ENCODE data around the gene DNAJB8. TPM values are rescaled to one million over a fixed set of nuclear protein-coding genes. Genes with fewer than 3 reads are reported as not detected.

DNAJB8 gene
- polyA plus RNA-seq, 1 experiment: not detected

DNA sequence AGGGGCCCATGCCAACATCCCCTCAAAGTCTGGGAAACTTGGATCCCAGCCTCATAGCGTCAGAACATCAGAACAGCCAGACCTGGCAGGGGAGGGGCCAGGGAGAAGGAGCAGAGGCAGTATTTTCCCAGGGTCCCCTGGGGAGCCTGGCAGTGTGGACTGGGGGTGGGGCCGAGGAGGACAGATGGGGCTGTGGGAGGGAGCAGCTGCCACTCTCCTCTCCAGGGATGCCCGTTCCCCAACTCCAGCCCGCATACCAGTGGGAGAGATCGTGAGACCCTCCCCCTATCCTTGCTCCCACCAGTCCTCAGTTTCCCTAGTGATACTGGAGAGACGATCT is 6.5 kb upstream of the DNAJB8 start:
- Histone ChIP-seq H3K27me3 (ENCODE audit: control insufficient read depth, insufficient read depth, low read length) (peaks cover 53% of the 10 kb centered on the region), H3K4me3 (ENCODE audit: low read depth, low read length) (no peak overlapping the region), H3K9me3 (ENCODE audit: control insufficient read depth, insufficient read depth, low read length) (peaks cover 4% of the 10 kb centered on the region; the same call in 1 of the 2 replicates), H3K27ac (ENCODE audit: low read depth, low read length) (no peak overlapping the region)
- ChIA-PET POLR2A (no interaction called here), CTCF (no interaction called here)
- TF ChIP-seq, protein P1, sequence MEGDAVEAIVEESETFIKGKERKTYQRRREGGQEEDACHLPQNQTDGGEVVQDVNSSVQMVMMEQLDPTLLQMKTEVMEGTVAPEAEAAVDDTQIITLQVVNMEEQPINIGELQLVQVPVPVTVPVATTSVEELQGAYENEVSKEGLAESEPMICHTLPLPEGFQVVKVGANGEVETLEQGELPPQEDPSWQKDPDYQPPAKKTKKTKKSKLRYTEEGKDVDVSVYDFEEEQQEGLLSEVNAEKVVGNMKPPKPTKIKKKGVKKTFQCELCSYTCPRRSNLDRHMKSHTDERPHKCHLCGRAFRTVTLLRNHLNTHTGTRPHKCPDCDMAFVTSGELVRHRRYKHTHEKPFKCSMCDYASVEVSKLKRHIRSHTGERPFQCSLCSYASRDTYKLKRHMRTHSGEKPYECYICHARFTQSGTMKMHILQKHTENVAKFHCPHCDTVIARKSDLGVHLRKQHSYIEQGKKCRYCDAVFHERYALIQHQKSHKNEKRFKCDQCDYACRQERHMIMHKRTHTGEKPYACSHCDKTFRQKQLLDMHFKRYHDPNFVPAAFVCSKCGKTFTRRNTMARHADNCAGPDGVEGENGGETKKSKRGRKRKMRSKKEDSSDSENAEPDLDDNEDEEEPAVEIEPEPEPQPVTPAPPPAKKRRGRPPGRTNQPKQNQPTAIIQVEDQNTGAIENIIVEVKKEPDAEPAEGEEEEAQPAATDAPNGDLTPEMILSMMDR (IDR thresholded peaks at IDR 0.05; ENCODE audit: low read depth, low read length): no peak
- DNase-seq (ENCODE audit: low read depth, low spot score): no peak

DNA sequence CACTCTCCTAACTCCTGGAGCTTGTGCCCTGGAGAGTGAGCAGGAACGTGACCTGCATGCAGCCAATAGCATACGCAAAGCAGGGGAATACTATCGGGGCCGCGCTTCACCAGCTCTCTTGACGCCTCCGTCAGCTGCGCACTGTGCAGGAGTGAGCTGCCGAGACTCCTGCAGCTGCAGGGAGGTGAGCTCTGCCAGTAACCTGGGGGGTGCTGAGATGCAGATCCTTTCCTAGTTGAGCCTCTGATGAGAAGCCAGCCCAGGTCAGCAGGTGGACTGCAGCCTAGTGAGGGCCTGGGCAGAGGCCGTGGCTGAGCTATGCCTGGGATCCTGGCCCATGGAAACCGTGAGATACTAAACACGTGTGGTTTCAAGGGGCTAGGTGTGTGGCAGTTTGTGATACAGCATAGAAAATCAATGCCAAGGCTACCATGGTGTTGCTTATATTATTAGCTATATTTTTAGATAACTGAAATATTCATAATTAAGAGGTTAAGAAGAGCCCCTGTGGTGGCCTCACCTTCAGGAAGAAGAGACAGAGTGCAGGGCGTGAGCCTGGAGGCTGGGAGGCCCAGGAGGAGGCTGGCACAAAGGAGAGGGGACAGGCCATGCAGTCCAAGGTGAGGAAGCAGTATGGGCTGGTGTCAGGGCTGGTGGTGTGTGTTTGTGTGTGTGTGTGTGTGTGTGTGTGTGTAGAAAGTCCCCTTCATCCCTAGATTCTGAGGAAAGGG is 5.9 kb upstream of the DNAJB8 start:
- ChIA-PET POLR2A (no interaction called here), CTCF (no interaction called here)
- TF ChIP-seq, protein P1 (IDR thresholded peaks at IDR 0.05; ENCODE audit: low read depth, low read length): no peak
- Histone ChIP-seq H3K27me3 (ENCODE audit: control insufficient read depth, insufficient read depth, low read length) (peaks cover 58% of the 10 kb centered on the region), H3K9me3 (ENCODE audit: control insufficient read depth, insufficient read depth, low read length) (peaks cover 4% of the 10 kb centered on the region; the same call in 1 of the 2 replicates), H3K27ac (ENCODE audit: low read depth, low read length) (no peak overlapping the region), H3K4me3 (ENCODE audit: low read depth, low read length) (no peak overlapping the region)
- no peak for DNase-seq (ENCODE audit: low read depth, low spot score)

GRCh38 chr3:128471720-128472119 is 5.0 kb upstream of the DNAJB8 start:
- H3K27ac ChIP-seq (ENCODE audit: low read depth, low read length): no peak overlapping the region
- H3K27me3 ChIP-seq (ENCODE audit: control insufficient read depth, insufficient read depth, low read length): peaks cover 61% of the 10 kb centered on the region
- TF ChIP-seq, protein P1 (IDR thresholded peaks at IDR 0.05; ENCODE audit: low read depth, low read length): no peak
- ChIA-PET CTCF (no interaction called here), POLR2A (no interaction called here)
- no peak overlapping the region for H3K4me3 ChIP-seq (ENCODE audit: low read depth, low read length)
- DNase-seq (ENCODE audit: low read depth, low spot score): no peak
- H3K9me3 ChIP-seq (ENCODE audit: control insufficient read depth, insufficient read depth, low read length): peaks cover 4% of the 10 kb centered on the region; the same call in 1 of the 2 replicates

DNA sequence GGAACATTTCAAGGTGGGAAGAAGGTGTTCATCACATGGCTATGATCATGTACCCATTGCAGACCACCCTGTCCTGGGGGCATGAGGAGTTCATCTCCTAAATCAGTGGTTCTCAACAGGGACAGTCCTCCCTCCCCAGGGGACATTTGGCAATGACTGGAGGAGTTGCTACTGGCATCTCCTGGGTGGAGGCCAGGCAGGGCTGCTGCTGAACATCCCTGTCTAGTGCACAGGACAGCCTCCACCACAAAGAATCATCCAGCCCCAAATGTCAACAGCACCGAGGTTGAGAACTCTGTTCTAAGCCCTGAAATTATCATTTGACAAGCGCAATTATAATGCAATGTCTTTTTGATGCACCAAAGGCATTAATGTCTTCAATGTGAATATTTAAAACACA is 4.4 kb upstream of the DNAJB8 start:
- no peak for DNase-seq (ENCODE audit: low read depth, low spot score)
- H3K4me3 ChIP-seq (ENCODE audit: low read depth, low read length): no peak overlapping the region
- peaks cover 68% of the 10 kb centered on the region for H3K27me3 ChIP-seq (ENCODE audit: control insufficient read depth, insufficient read depth, low read length)
- H3K27ac ChIP-seq (ENCODE audit: low read depth, low read length): no peak overlapping the region
- CTCF ChIA-PET: no interaction called here
- H3K9me3 ChIP-seq (ENCODE audit: control insufficient read depth, insufficient read depth, low read length): peaks cover 4% of the 10 kb centered on the region; the same call in 1 of the 2 replicates
- POLR2A ChIA-PET: no interaction called here
- TF ChIP-seq, protein P1 (IDR thresholded peaks at IDR 0.05; ENCODE audit: low read depth, low read length): no peak

GRCh38 chr3:128470134-128470899 is 3.6 kb upstream of the DNAJB8 start:
- CTCF ChIA-PET: no interaction called here
- POLR2A ChIA-PET: no interaction called here
- no peak overlapping the region for H3K4me3 ChIP-seq (ENCODE audit: low read depth, low read length)
- no peak for DNase-seq (ENCODE audit: low read depth, low spot score)
- H3K27ac ChIP-seq (ENCODE audit: low read depth, low read length): no peak overlapping the region
- TF ChIP-seq, protein P1 (IDR thresholded peaks at IDR 0.05; ENCODE audit: low read depth, low read length): no peak
- H3K9me3 ChIP-seq (ENCODE audit: control insufficient read depth, insufficient read depth, low read length): peaks cover 4% of the 10 kb centered on the region; the same call in 1 of the 2 replicates
- H3K27me3 ChIP-seq (ENCODE audit: control insufficient read depth, insufficient read depth, low read length): peaks cover 70% of the 10 kb centered on the region

All from AG04450 (cell line).